ENCODE data around the gene PLXNA4. TPM values are rescaled to one million over a fixed set of nuclear protein-coding genes. Genes with fewer than 3 reads are reported as not detected.

Gene PLXNA4
- polyA plus RNA-seq, 2 of the 4 experiments (the other 2 are of a cell fraction): 0.12 to 0.34 TPM

GRCh38 chr7:132562690-132563089 is 13.6 kb downstream of the PLXNA4 start:
- no CpG with 5 or more reads among the region's 1 CpG for WGBS (ENCODE audit: missing lambda C conversion rate)
- FAIRE-seq (no peak), DNase-seq (ENCODE audit: low read depth in 1 of 2, low spot score in 1 of 2) (no peak), ATAC-seq (no peak)
- Histone ChIP-seq H3K4me3 (no peak overlapping the region), H3K27ac (no peak overlapping the region), H3K9me3 (no peaks in the 10 kb centered on the region), H3K4me1 (no peaks in the 10 kb centered on the region), H3K4me2 (no peak overlapping the region)
- CTCF ChIA-PET: no interaction called here
- no peak for TF ChIP-seq NFE2L2 (conservative IDR thresholded peaks at IDR 0.05; ENCODE audit: low read length)
- no peak for TF ChIP-seq CEBPB (IDR thresholded peaks at IDR 0.05)
- TF ChIP-seq, protein P1, sequence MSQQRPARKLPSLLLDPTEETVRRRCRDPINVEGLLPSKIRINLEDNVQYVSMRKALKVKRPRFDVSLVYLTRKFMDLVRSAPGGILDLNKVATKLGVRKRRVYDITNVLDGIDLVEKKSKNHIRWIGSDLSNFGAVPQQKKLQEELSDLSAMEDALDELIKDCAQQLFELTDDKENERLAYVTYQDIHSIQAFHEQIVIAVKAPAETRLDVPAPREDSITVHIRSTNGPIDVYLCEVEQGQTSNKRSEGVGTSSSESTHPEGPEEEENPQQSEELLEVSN (IDR thresholded peaks at IDR 0.05; ENCODE audit: borderline replicate concordance, low read depth): no peak
- no peak for TF ChIP-seq POLR2A (IDR thresholded peaks at IDR 0.05; ENCODE audit: low read length)
- TF ChIP-seq ZNF302 (CRISPR knock-in tag; IDR thresholded peaks at IDR 0.05): no peak
- no peak for TF ChIP-seq EHF (CRISPR knock-in tag; IDR thresholded peaks at IDR 0.05)
- no peak for TF ChIP-seq NR3C1 (IDR thresholded peaks at IDR 0.05)
- no peak for TF ChIP-seq KDM5A (IDR thresholded peaks at IDR 0.05)
- TF ChIP-seq PBX3 (IDR thresholded peaks at IDR 0.05): no peak
- no peak for TF ChIP-seq RARB (CRISPR knock-in tag; IDR thresholded peaks at IDR 0.05)
- no peak for TF ChIP-seq ESRRA (IDR thresholded peaks at IDR 0.05; ENCODE audit: borderline replicate concordance, low read length)
- no peak for TF ChIP-seq GATA3 (IDR thresholded peaks at IDR 0.05; ENCODE audit: borderline replicate concordance)
- no peak for TF ChIP-seq MAZ (IDR thresholded peaks at IDR 0.05; ENCODE audit: borderline replicate concordance, low read depth, low read length)
- TF ChIP-seq PHF8 (IDR thresholded peaks at IDR 0.05; ENCODE audit: borderline replicate concordance, low read depth): no peak
- TF ChIP-seq HOXB13 (CRISPR knock-in tag; IDR thresholded peaks at IDR 0.05; ENCODE audit: low read depth): no peak
- TF ChIP-seq, protein P2, sequence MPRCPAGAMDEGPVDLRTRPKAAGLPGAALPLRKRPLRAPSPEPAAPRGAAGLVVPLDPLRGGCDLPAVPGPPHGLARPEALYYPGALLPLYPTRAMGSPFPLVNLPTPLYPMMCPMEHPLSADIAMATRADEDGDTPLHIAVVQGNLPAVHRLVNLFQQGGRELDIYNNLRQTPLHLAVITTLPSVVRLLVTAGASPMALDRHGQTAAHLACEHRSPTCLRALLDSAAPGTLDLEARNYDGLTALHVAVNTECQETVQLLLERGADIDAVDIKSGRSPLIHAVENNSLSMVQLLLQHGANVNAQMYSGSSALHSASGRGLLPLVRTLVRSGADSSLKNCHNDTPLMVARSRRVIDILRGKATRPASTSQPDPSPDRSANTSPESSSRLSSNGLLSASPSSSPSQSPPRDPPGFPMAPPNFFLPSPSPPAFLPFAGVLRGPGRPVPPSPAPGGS (IDR thresholded peaks at IDR 0.05): no peak
- no peak for TF ChIP-seq EP300 (IDR thresholded peaks at IDR 0.05)
- TF ChIP-seq RAD21 (conservative IDR thresholded peaks at IDR 0.05 in 1 of 2, IDR thresholded peaks at IDR 0.05 in 1 of 2): no peak
- TF ChIP-seq RNF2 (IDR thresholded peaks at IDR 0.05; ENCODE audit: borderline replicate concordance, low read depth): no peak
- no peak for TF ChIP-seq SREBF2 (IDR thresholded peaks at IDR 0.05)
- POLR2A ChIA-PET: no interaction called here

GRCh38 chr7:132561763-132562162 is 14.5 kb downstream of the PLXNA4 start:
- no peak for ATAC-seq
- no peak for DNase-seq (ENCODE audit: low read depth in 1 of 2, low spot score in 1 of 2)
- H3K9me3 ChIP-seq: no peaks in the 10 kb centered on the region
- H3K4me2 ChIP-seq: no peak overlapping the region
- CTCF ChIA-PET: no interaction called here
- no peak overlapping the region for H3K4me3 ChIP-seq
- POLR2A ChIA-PET: no interaction called here
- no peak overlapping the region for H3K27ac ChIP-seq
- FAIRE-seq: no peak
- WGBS (ENCODE audit: missing lambda C conversion rate): 43% methylated on average over 2 of the region's 2 CpGs
- no peak for TF ChIP-seq HDAC2 (IDR thresholded peaks at IDR 0.05)
- no peak for TF ChIP-seq FOSL2 (IDR thresholded peaks at IDR 0.05)
- no peak for TF ChIP-seq FOSL2 (CRISPR knock-in tag; IDR thresholded peaks at IDR 0.05)
- no peak for TF ChIP-seq HOXB13 (CRISPR knock-in tag; IDR thresholded peaks at IDR 0.05; ENCODE audit: low read depth)
- no peak for TF ChIP-seq ATOH8 (CRISPR knock-in tag; IDR thresholded peaks at IDR 0.05; ENCODE audit: low read depth)
- TF ChIP-seq RAD21 (conservative IDR thresholded peaks at IDR 0.05 in 1 of 2, IDR thresholded peaks at IDR 0.05 in 1 of 2): no peak
- no peak for TF ChIP-seq EP300 (IDR thresholded peaks at IDR 0.05)
- no peak for TF ChIP-seq TFCP2L1 (CRISPR knock-in tag; IDR thresholded peaks at IDR 0.05)
- TF ChIP-seq BHLHE40 (IDR thresholded peaks at IDR 0.05; ENCODE audit: low read depth, low read length): no peak
- no peak for TF ChIP-seq NR3C1 (IDR thresholded peaks at IDR 0.05)
- TF ChIP-seq, protein P3, sequence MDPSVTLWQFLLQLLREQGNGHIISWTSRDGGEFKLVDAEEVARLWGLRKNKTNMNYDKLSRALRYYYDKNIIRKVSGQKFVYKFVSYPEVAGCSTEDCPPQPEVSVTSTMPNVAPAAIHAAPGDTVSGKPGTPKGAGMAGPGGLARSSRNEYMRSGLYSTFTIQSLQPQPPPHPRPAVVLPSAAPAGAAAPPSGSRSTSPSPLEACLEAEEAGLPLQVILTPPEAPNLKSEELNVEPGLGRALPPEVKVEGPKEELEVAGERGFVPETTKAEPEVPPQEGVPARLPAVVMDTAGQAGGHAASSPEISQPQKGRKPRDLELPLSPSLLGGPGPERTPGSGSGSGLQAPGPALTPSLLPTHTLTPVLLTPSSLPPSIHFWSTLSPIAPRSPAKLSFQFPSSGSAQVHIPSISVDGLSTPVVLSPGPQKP (IDR thresholded peaks at IDR 0.05; ENCODE audit: low read depth, low read length): no peak
- TF ChIP-seq NFE2L2 (conservative IDR thresholded peaks at IDR 0.05; ENCODE audit: low read length): no peak
- no peak for TF ChIP-seq CBX2 (IDR thresholded peaks at IDR 0.05; ENCODE audit: borderline replicate concordance, low read depth)
- no peak for TF ChIP-seq CHD2 (IDR thresholded peaks at IDR 0.05; ENCODE audit: low read length, partially characterized antibody)
- no peak for TF ChIP-seq NPAS2 (CRISPR knock-in tag; IDR thresholded peaks at IDR 0.05; ENCODE audit: borderline replicate concordance)
- no peak for TF ChIP-seq MAFK (IDR thresholded peaks at IDR 0.05; ENCODE audit: partially characterized antibody)
- no peak for TF ChIP-seq ZC3H11A (IDR thresholded peaks at IDR 0.05)
- no peak for TF ChIP-seq RARB (CRISPR knock-in tag; IDR thresholded peaks at IDR 0.05)
- TF ChIP-seq RCOR1 (IDR thresholded peaks at IDR 0.05; ENCODE audit: low read depth, low read length): no peak
- H3K4me1 ChIP-seq: no peaks in the 10 kb centered on the region

Data from A549 (cell line).